HL-60/S4 treated with retinoic acid at 250 ng/mL for 4 days and 3 days (cell line): ENCODE data around the gene C1orf87.

Experiments
- in situ Hi-C: fragments of 300-500 bp; cut with MboI; formaldehyde crosslinking; loops from 2 replicates; pipeline ENCODE4 v1.7.0; 2022; ENCODE audit warnings: low sequenced_read_pairs

C1orf87 gene

DNA sequence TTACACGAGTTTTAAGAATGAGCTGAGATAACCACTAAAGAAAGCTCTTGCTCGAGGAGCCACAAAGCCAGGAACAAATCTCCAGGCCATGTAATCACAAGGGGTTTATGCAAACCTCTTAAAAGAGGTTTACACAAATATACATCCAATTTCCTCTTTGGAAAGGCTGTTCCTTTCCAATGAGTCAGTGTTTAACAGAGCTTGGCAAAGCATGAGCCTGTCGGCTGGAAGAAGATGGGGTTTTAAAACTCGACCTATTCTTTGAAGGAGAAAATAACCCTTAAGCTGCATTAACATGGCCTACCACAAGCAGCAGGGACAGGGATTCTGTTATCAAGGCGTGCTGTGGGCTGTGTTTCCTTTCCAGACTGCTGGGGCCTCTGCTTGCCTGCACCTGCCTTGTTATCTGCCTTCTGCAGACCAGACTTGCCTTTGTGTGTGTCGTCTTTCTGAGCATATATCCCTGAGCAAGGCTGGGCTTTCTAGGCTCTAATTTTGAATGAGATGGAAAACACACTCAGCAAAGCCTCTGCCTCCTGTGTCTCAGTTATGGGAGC lies 106.4 kb downstream of the C1orf87 start:
- in situ Hi-C loops, result no loop called here

GRCh38 chr1:59952065-59952464 lies 121.5 kb downstream of the C1orf87 start:
- in situ Hi-C loops, result no loop called here

GRCh38 chr1:59949648-59950047 lies 123.9 kb downstream of the C1orf87 start:
- in situ Hi-C loops, result no loop called here

- in situ Hi-C loops, result no loop called here
Measured at GRCh38 chr1:59948990-59949389, 124.6 kb downstream of the C1orf87 start.

GRCh38 chr1:59947047-59947938 lies 126.3 kb downstream of the C1orf87 start:
- in situ Hi-C loops, result no loop called here

DNA sequence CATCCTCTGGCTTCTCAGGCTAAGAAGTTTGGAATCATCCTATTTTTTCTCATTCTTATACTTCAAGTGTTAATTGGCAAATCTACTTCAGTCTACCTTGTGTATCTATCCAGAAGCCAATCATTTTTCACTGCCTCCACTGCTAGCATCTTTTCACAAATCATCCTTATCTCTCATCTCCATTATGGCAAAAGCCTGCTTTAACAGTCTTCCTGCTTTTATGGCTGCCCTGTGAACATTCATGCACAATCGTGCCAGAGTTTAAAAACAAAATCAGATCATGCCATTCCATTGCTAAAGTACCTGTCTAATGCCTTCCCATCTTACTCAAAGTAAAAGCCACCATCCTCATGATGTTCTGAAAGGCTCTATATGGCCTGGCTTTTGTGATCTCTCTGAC lies 127.8 kb downstream of the C1orf87 start:
- in situ Hi-C loops, result no loop called here
